ENCODE measurements around the gene DNHD1. TPM values are rescaled to one million over a fixed set of nuclear protein-coding genes. Genes with fewer than 3 reads are reported as not detected.

The DNHD1 gene
- polyA plus RNA-seq, 3 donors: 0.24 to 21.0 (median 0.59) TPM

GRCh38 chr11:6486256-6486655 lies 10.8 kb upstream of the DNHD1 start:
- no peak overlapping the region for H3K4me3 ChIP-seq (replicated peaks in 1 of 3; ENCODE audit: low read depth in 2 of 3, low read length in 3 of 3)
- Mint-ChIP-seq H3K4me3 (no peak overlapping the region), H3K4me1 (peaks cover 15% of the 10 kb centered on the region), H3K9me3 (no peaks in the 10 kb centered on the region), H3K27me3 (ENCODE audit: low read depth in 3 of 3) (no peaks in the 10 kb centered on the region), H3K36me3 (peaks cover 32 to 38% of the 10 kb centered on the region in 2 donors), H3K27ac (no peak overlapping the region)
- no peak overlapping the region for H3K9ac ChIP-seq (ENCODE audit: insufficient read depth, low read length, poor library complexity, severe bottlenecking)
- peaks cover 47 to 86% of the 10 kb centered on the region in 2 donors for H3K36me3 ChIP-seq (replicated peaks in 1 of 2; ENCODE audit: control insufficient read depth in 1 of 2, insufficient read depth in 2 of 2, low read length in 2 of 2)
- H4K20me1 ChIP-seq (ENCODE audit: insufficient read depth, low read length): no peaks in the 10 kb centered on the region
- WGBS (ENCODE audit: insufficient coverage): 100% methylated on average over 2 of the region's 3 CpGs
- no peak for DNase-seq
- H2AFZ ChIP-seq (ENCODE audit: insufficient read depth, low read depth, low read length, poor library complexity, severe bottlenecking): no peak overlapping the region
- no peak overlapping the region for H3K4me2 ChIP-seq (replicated peaks; ENCODE audit: extremely low read depth, low read length, poor library complexity, severe bottlenecking)
- TF ChIP-seq, protein P1, sequence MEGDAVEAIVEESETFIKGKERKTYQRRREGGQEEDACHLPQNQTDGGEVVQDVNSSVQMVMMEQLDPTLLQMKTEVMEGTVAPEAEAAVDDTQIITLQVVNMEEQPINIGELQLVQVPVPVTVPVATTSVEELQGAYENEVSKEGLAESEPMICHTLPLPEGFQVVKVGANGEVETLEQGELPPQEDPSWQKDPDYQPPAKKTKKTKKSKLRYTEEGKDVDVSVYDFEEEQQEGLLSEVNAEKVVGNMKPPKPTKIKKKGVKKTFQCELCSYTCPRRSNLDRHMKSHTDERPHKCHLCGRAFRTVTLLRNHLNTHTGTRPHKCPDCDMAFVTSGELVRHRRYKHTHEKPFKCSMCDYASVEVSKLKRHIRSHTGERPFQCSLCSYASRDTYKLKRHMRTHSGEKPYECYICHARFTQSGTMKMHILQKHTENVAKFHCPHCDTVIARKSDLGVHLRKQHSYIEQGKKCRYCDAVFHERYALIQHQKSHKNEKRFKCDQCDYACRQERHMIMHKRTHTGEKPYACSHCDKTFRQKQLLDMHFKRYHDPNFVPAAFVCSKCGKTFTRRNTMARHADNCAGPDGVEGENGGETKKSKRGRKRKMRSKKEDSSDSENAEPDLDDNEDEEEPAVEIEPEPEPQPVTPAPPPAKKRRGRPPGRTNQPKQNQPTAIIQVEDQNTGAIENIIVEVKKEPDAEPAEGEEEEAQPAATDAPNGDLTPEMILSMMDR (IDR thresholded peaks at IDR 0.05): no peak
- no peaks in the 10 kb centered on the region for H3K27me3 ChIP-seq (ENCODE audit: control insufficient read depth in 2 of 2, insufficient read depth in 2 of 2, low read length in 2 of 2)
- peaks cover 13 to 16% of the 10 kb centered on the region in 2 donors for H3K4me1 ChIP-seq (ENCODE audit: control insufficient read depth in 1 of 2, insufficient read depth in 2 of 2, low read length in 2 of 2)
- intact Hi-C loops (cut with micrococcal nuclease): loop anchor here in 1 of 2 donors (10.0 kb wide), 1 partner anchor 119 kb away; the partner anchor contains the start of genes ILK and RRP8
- H3K79me2 ChIP-seq (ENCODE audit: insufficient read depth, low read length): peaks cover 22% of the 10 kb centered on the region
- no peaks in the 10 kb centered on the region for H3K9me3 ChIP-seq (replicated peaks in 1 of 2; ENCODE audit: control insufficient read depth in 1 of 2, insufficient read depth in 1 of 2, low read length in 2 of 2)
- peak overlapping the region in 1 of 2 donors; percentile 23 for H3K27ac ChIP-seq (ENCODE audit: low read depth in 1 of 2, low read length in 2 of 2)

DNA sequence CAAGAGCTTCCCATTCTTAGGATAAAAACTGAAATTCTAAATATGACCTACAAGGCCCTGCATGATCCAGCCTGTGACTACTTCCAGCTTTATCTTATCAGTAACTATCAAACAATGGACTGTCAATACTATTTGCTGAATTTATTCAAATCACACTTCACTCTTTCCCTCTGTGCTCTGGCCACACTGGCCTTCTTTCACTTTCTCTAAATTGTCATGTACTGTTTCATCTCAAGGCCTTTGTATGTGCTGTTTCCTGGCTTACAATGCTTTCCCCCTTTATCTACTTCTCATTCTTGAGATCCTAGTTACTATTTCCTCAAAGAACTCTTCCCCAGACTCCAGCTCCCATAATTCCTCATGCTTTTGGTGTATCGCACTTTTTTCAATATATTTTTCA lies 10.1 kb upstream of the DNHD1 start:
- WGBS (ENCODE audit: insufficient coverage): no CpG with 5 or more reads among the region's 1 CpG

More for the DNA sequence above, 10.1 kb upstream of the DNHD1 start:
- Histone ChIP-seq H3K27me3 (ENCODE audit: control insufficient read depth in 2 of 2, insufficient read depth in 2 of 2, low read length in 2 of 2) (no peaks in the 10 kb centered on the region), H3K4me3 (replicated peaks in 1 of 3; ENCODE audit: low read depth in 2 of 3, low read length in 3 of 3) (no peak overlapping the region), H3K36me3 (replicated peaks in 1 of 2; ENCODE audit: control insufficient read depth in 1 of 2, insufficient read depth in 2 of 2, low read length in 2 of 2) (peaks cover 47 to 89% of the 10 kb centered on the region in 2 donors), H3K9me3 (replicated peaks in 1 of 2; ENCODE audit: control insufficient read depth in 1 of 2, insufficient read depth in 1 of 2, low read length in 2 of 2) (no peaks in the 10 kb centered on the region), H2AFZ (ENCODE audit: insufficient read depth, low read depth, low read length, poor library complexity, severe bottlenecking) (no peak overlapping the region), H3K4me1 (ENCODE audit: control insufficient read depth in 1 of 2, insufficient read depth in 2 of 2, low read length in 2 of 2) (peaks cover 10 to 11% of the 10 kb centered on the region in 2 donors), H3K79me2 (ENCODE audit: insufficient read depth, low read length) (peaks cover 19% of the 10 kb centered on the region), H3K9ac (ENCODE audit: insufficient read depth, low read length, poor library complexity, severe bottlenecking) (no peak overlapping the region), H4K20me1 (ENCODE audit: insufficient read depth, low read length) (no peaks in the 10 kb centered on the region), H3K4me2 (replicated peaks; ENCODE audit: extremely low read depth, low read length, poor library complexity, severe bottlenecking) (no peak overlapping the region), H3K27ac (ENCODE audit: low read depth in 1 of 2, low read length in 2 of 2) (no peak overlapping the region)
- Mint-ChIP-seq H3K27me3 (ENCODE audit: low read depth in 3 of 3) (no peaks in the 10 kb centered on the region), H3K4me1 (peaks cover 15% of the 10 kb centered on the region), H3K9me3 (no peaks in the 10 kb centered on the region), H3K4me3 (no peak overlapping the region), H3K27ac (no peak overlapping the region), H3K36me3 (peaks cover 38 to 44% of the 10 kb centered on the region in 2 donors)
- DNase-seq: no peak
- TF ChIP-seq, protein P1 (IDR thresholded peaks at IDR 0.05): no peak
- intact Hi-C loops (cut with micrococcal nuclease): loop anchor here in 1 of 2 donors (10.0 kb wide), 1 partner anchor 118 kb away; the partner anchor contains the start of genes ILK and RRP8
